Ishikawa (cell line): ENCODE data around the gene AGAP1.

Experiments used
- CEBPB ChIP-seq: IDR thresholded peaks from 2 replicates; pipeline ENCODE4 v1.6.1; 2012
- CREB1 ChIP-seq: IDR thresholded peaks from 2 replicates; pipeline ENCODE4 v1.6.1; 2012; ENCODE audit warnings: low read depth
- EGR1 ChIP-seq: IDR thresholded peaks from 2 replicates; pipeline ENCODE4 v1.6.1; 2012
- EP300 ChIP-seq: IDR thresholded peaks from 2 replicates; pipeline ENCODE4 v1.6.1; 2012; ENCODE audit warnings: borderline replicate concordance
- FOXM1 ChIP-seq: IDR thresholded peaks from 2 replicates; pipeline ENCODE4 v1.6.1; 2012; ENCODE audit warnings: low read depth, borderline replicate concordance
- MAX ChIP-seq: IDR thresholded peaks from 2 replicates; pipeline ENCODE4 v1.6.1; 2012
- NFIC ChIP-seq: IDR thresholded peaks from 2 replicates; pipeline ENCODE4 v1.6.1; 2012
- RAD21 ChIP-seq: IDR thresholded peaks from 2 replicates; pipeline ENCODE4 v1.6.1; 2012; ENCODE audit warnings: low read depth
- REST ChIP-seq: IDR thresholded peaks from 2 replicates; pipeline ENCODE4 v1.6.1; 2012; ENCODE audit warnings: low read depth, mild to moderate bottlenecking
- TAF1 ChIP-seq: IDR thresholded peaks from 2 replicates; pipeline ENCODE4 v1.6.1; 2012; ENCODE audit warnings: low read depth, mild to moderate bottlenecking
- TCF12 ChIP-seq: IDR thresholded peaks from 2 replicates; pipeline ENCODE4 v1.6.1; 2012; ENCODE audit warnings: low read depth
- TEAD4 ChIP-seq: IDR thresholded peaks from 2 replicates; pipeline ENCODE4 v1.6.1; 2012
- USF1 ChIP-seq: IDR thresholded peaks from 2 replicates; pipeline ENCODE4 v1.6.1; 2012
- YY1 ChIP-seq: IDR thresholded peaks from 2 replicates; pipeline ENCODE4 v1.6.1; 2012; ENCODE audit warnings: low read depth
- ZBTB7A ChIP-seq: IDR thresholded peaks from 2 replicates; pipeline ENCODE4 v1.6.1; 2012; ENCODE audit warnings: low read depth

The AGAP1 gene

GRCh38 chr2:235544689-235544969 is 50.8 kb downstream of the AGAP1 start:
- TF ChIP-seq USF1 (no peak), TEAD4 (0 out of 2 replicates have a peak, but pooled peaks have one; percentile 18)

- TF ChIP-seq REST (peak; percentile 25; the same call in 1 of the 2 replicates), EGR1 (no peak)
Measured at GRCh38 chr2:235545339-235546150, 51.7 kb downstream of the AGAP1 start.

- no peak for TF ChIP-seq FOXM1
Measured at GRCh38 chr2:235546151-235546435, 52.2 kb downstream of the AGAP1 start.

GRCh38 chr2:235546436-235546835 is 52.6 kb downstream of the AGAP1 start:
- no peak for TF ChIP-seq MAX
- no peak for TF ChIP-seq EGR1
- TF ChIP-seq EP300 = no peak
- TF ChIP-seq YY1 = no peak
- no peak for TF ChIP-seq CREB1
- TF ChIP-seq FOXM1 = no peak
- TF ChIP-seq REST = no peak
- no peak for TF ChIP-seq TEAD4
- no peak for TF ChIP-seq TCF12

GRCh38 chr2:235549735-235550377 is 56.0 kb downstream of the AGAP1 start:
- TF ChIP-seq REST (no peak), CREB1 (no peak), NFIC (no peak), TEAD4 (no peak), USF1 (no peak), TAF1 (no peak), EP300 (no peak), TCF12 (no peak), FOXM1 (no peak), CEBPB (no peak), EGR1 (no peak), ZBTB7A (no peak), MAX (no peak), YY1 (no peak), RAD21 (no peak)
